Neural cell (in vitro differentiated cells): ENCODE data around the gene GPC3.

Experiments used
- CTCF ChIP-seq: fragments of 450-650 bp; IDR thresholded peaks from 2 replicates; pipeline ENCODE4 v1.5.1; 2014; ENCODE audit warnings: antibody characterized with exemption, mild to moderate bottlenecking, moderate library complexity; ENCODE audit not compliant: poor library complexity, severe bottlenecking
- EP300 ChIP-seq: fragments of 450-650 bp; conservative IDR thresholded peaks from 2 replicates; pipeline ENCODE4 v1.6.1; 2014; ENCODE audit warnings: antibody characterized with exemption, mild to moderate bottlenecking, moderate library complexity; ENCODE audit not compliant: poor library complexity, severe bottlenecking
- EZH2 ChIP-seq: fragments of 200-600, 300-800 bp; shearing (Covaris generic), sonication (generic); IDR thresholded peaks from 2 replicates; pipeline ENCODE4 v1.6.1; 2014; ENCODE audit warnings: antibody characterized with exemption, low read length, borderline replicate concordance, mild to moderate bottlenecking; ENCODE audit not compliant: insufficient read depth, poor library complexity, severe bottlenecking
- MXI1 ChIP-seq: fragments of 450-650 bp; conservative IDR thresholded peaks from 2 replicates; pipeline ENCODE4 v1.6.1; 2014; ENCODE audit warnings: antibody characterized with exemption, mild to moderate bottlenecking; ENCODE audit not compliant: poor library complexity, severe bottlenecking
- POLR2AphosphoS5 ChIP-seq: IDR thresholded peaks from 2 replicates; pipeline ENCODE4 v1.6.1; 2012
- RAD21 ChIP-seq: fragments of 450-650 bp; conservative IDR thresholded peaks from 2 replicates; pipeline ENCODE4 v1.6.1; 2014; ENCODE audit warnings: antibody characterized with exemption, mild to moderate bottlenecking, moderate library complexity
- REST ChIP-seq: IDR thresholded peaks from 2 replicates; pipeline ENCODE4 v1.6.1; 2012; ENCODE audit warnings: borderline replicate concordance
- SMC3 ChIP-seq: fragments of 450-650 bp; conservative IDR thresholded peaks from 2 replicates; pipeline ENCODE4 v1.6.1; 2014; ENCODE audit warnings: antibody characterized with exemption, mild to moderate bottlenecking, moderate library complexity; ENCODE audit not compliant: poor library complexity
- TAF1 ChIP-seq: IDR thresholded peaks from 2 replicates; pipeline ENCODE4 v1.6.1; 2012; ENCODE audit warnings: low read depth

GRCh38 chrX:133913009-133913408 is 72.4 kb downstream of the GPC3 start:
- TF ChIP-seq CTCF: no peak
- no peak for TF ChIP-seq POLR2AphosphoS5
- TF ChIP-seq EZH2: no peak
- no peak for TF ChIP-seq REST
- TF ChIP-seq RAD21: no peak
- TF ChIP-seq SMC3: no peak
- TF ChIP-seq MXI1: no peak
- no peak for TF ChIP-seq TAF1
- TF ChIP-seq EP300: no peak
